Liver (tissue), 9 donors: Measurements from ENCODE around the gene CNTROB. TPM values are rescaled to one million over a fixed set of nuclear protein-coding genes. Genes with fewer than 3 reads are reported as not detected.

ENCODE experiments used
- DNase-seq: peaks from one replicate; pipeline ENCODE4 v3.0.0-alpha.2; 2017; ENCODE audit warnings: low spot score
- H3K27ac ChIP-seq, 2 donors: one replicate each; pipeline ENCODE4 v1.7.0; 2013; ENCODE audit warnings: inconsistent platforms in 2 of 2, low read length in 2 of 2, control low read depth in 1 of 2, low read depth in 1 of 2, mild to moderate bottlenecking in 1 of 2
- H3K27me3 ChIP-seq, 4 donors: one replicate each; pipeline versions ENCODE4 v1.6.1 to v1.7.0; 2013; ENCODE audit warnings: low read length in 3 of 4, inconsistent platforms in 1 of 4, mild to moderate bottlenecking in 1 of 4, moderate library complexity in 1 of 4; ENCODE audit not compliant: control insufficient read depth in 4 of 4, insufficient read depth in 4 of 4
- H3K36me3 ChIP-seq, 4 donors: one replicate each; pipeline versions ENCODE4 v1.6.1 to v1.7.0; 2013; ENCODE audit warnings: low read length in 3 of 4, mild to moderate bottlenecking in 3 of 4, low read depth in 1 of 4, moderate library complexity in 1 of 4; ENCODE audit not compliant: control insufficient read depth in 4 of 4, insufficient read depth in 3 of 4
- H3K4me1 ChIP-seq, 4 donors: one replicate each; pipeline versions ENCODE4 v1.6.1 to v1.7.0; 2013; ENCODE audit warnings: low read length in 3 of 4, mild to moderate bottlenecking in 3 of 4, moderate library complexity in 1 of 4; ENCODE audit not compliant: control insufficient read depth in 4 of 4, insufficient read depth in 4 of 4
- H3K4me3 ChIP-seq, 3 donors: one replicate each; pipeline versions ENCODE4 v1.6.1 to v1.7.0; 2013; ENCODE audit warnings: low read length in 3 of 3, control low read depth in 1 of 3, low read depth in 1 of 3, mild to moderate bottlenecking in 1 of 3
- H3K9ac ChIP-seq, 2 donors: one replicate each; pipeline ENCODE4 v1.7.0; 2013; ENCODE audit warnings: low read length in 2 of 2, mild to moderate bottlenecking in 2 of 2, moderate library complexity in 2 of 2, control low read depth in 1 of 2, low read depth in 1 of 2
- H3K9me3 ChIP-seq, 4 donors: one replicate each; pipeline versions ENCODE4 v1.6.1 to v1.7.0; 2013; ENCODE audit warnings: low read length in 3 of 4; ENCODE audit not compliant: control insufficient read depth in 4 of 4
- ATF3 ChIP-seq: IDR thresholded peaks from 2 replicates; pipeline ENCODE4 v1.6.1; 2016; ENCODE audit warnings: antibody characterized with exemption
- CTCF ChIP-seq: fragments of 150-350 bp; IDR thresholded peaks from 2 replicates; pipeline ENCODE4 v1.5.1; 2017; ENCODE audit warnings: improper control_type of control experiment, low read depth, low read length; ENCODE audit not compliant: missing input control
- EGR1 ChIP-seq, 2 donors: IDR thresholded peaks; 2 replicates each; pipeline ENCODE4 v1.6.1; 2016 to 2018; ENCODE audit warnings: antibody characterized with exemption in 2 of 2, low read depth in 2 of 2
- FOXA1 ChIP-seq: IDR thresholded peaks from 2 replicates; pipeline ENCODE4 v1.6.1; 2016; ENCODE audit warnings: antibody characterized with exemption
- FOXA2 ChIP-seq: IDR thresholded peaks from 2 replicates; pipeline ENCODE4 v1.6.1; 2016; ENCODE audit warnings: antibody characterized with exemption
- GABPA ChIP-seq, 2 donors: IDR thresholded peaks in 1 of 2; conservative IDR thresholded peaks in 1 of 2; 2 replicates each; pipeline ENCODE4 v1.6.1; 2016; ENCODE audit warnings: antibody characterized with exemption in 2 of 2, mild to moderate bottlenecking in 1 of 2, moderate library complexity in 1 of 2
- HNF4A ChIP-seq, 2 donors: conservative IDR thresholded peaks; 2 replicates each; pipeline ENCODE4 v1.6.1; 2016; ENCODE audit warnings: antibody characterized with exemption in 2 of 2, mild to moderate bottlenecking in 2 of 2
- HNF4G ChIP-seq: IDR thresholded peaks from 2 replicates; pipeline ENCODE4 v1.6.1; 2016; ENCODE audit warnings: antibody characterized with exemption
- JUND ChIP-seq, 2 donors: IDR thresholded peaks; 2 replicates each; pipeline ENCODE4 v1.6.1; 2016; ENCODE audit warnings: antibody characterized with exemption in 2 of 2
- MAX ChIP-seq: IDR thresholded peaks from 2 replicates; pipeline ENCODE4 v1.6.1; 2016; ENCODE audit warnings: antibody characterized with exemption
- NR2F2 ChIP-seq: IDR thresholded peaks from 2 replicates; pipeline ENCODE4 v1.6.1; 2016; ENCODE audit warnings: antibody characterized with exemption
- RAD21 ChIP-seq, 2 donors: IDR thresholded peaks; 2 replicates each; pipeline ENCODE4 v1.6.1; 2016; ENCODE audit warnings: antibody characterized with exemption in 2 of 2, mild to moderate bottlenecking in 2 of 2
- REST ChIP-seq: IDR thresholded peaks from 2 replicates; pipeline ENCODE4 v1.6.1; 2016; ENCODE audit warnings: antibody characterized with exemption, mild to moderate bottlenecking
- RXRA ChIP-seq, 2 donors: IDR thresholded peaks; 2 replicates each; pipeline ENCODE4 v1.6.1; 2017 to 2018; ENCODE audit warnings: antibody characterized with exemption in 2 of 2, mild to moderate bottlenecking in 1 of 2
- SP1 ChIP-seq: IDR thresholded peaks from 2 replicates; pipeline ENCODE4 v1.6.1; 2018; ENCODE audit warnings: antibody characterized with exemption, mild to moderate bottlenecking
- TAF1 ChIP-seq: conservative IDR thresholded peaks from 2 replicates; pipeline ENCODE4 v1.6.1; 2016; ENCODE audit warnings: antibody characterized with exemption, mild to moderate bottlenecking
- YY1 ChIP-seq: IDR thresholded peaks from 2 replicates; pipeline ENCODE4 v1.6.1; 2016; ENCODE audit warnings: antibody characterized with exemption, mild to moderate bottlenecking
- ZBTB33 ChIP-seq: IDR thresholded peaks from 2 replicates; pipeline ENCODE4 v1.6.1; 2016; ENCODE audit warnings: antibody characterized with exemption
- WGBS: extraction: QIAGEN DNeasy Blood & Tissue Kit; methylation state at CpG from one replicate; pipeline ENCODE4 v1.1.7; 2013; 5-methylcytosine and 5-hydroxymethylcytosine counted together
- polyA plus RNA-seq, 2 donors: library from polyadenylated mRNA; stranded (reverse) in 1 of 2; unstranded in 1 of 2; fragments of 200-250 nt in 1 of 2; fragments of >200 nt in 1 of 2; fragmentation: Nextera tagmentation in 1 of 2; extraction: Ambion mirVana in 1 of 2; gene quantifications; one replicate each; pipeline versions ENCODE4 v1.2.1 to v1.2.3, GENCODE V29; 2013 to 2015
- total RNA-seq, 2 donors: library from RNA; depleted of rRNA; stranded (reverse); fragments of >200 nt; gene quantifications; one replicate each; pipeline ENCODE4 v1.2.3, GENCODE V29; 2014
- donor health status: healthy.
- donor health status: healthy.
- donor health status: healthy.
- donor health status: healthy.
- donor health status: healthy.

CNTROB gene
- total and polyA plus RNA-seq, 4 donors, result 2.2 to 12.0 (median 8.6) TPM

GRCh38 chr17:7912927-7913524 is 19.0 kb upstream of the CNTROB start:
- WGBS, result 45% methylated on average over 3 of the region's 3 CpGs
- no peak overlapping the region for H3K27ac ChIP-seq
- no peaks in the 10 kb centered on the region for H3K9me3 ChIP-seq
- peaks cover 6 to 12% (median 9%) of the 10 kb centered on the region in 4 donors for H3K4me1 ChIP-seq
- TF ChIP-seq CTCF (peak; percentile 80), RAD21 (IDR thresholded peaks at IDR 0.05) (peak; percentile 94 to 95), RXRA (IDR thresholded peaks at IDR 0.05) (peak; percentile 9 to 52), SP1 (no peak), FOXA1 (no peak), JUND (IDR thresholded peaks at IDR 0.05) (no peak), NR2F2 (peak; percentile 48), FOXA2 (no peak), REST (no peak), YY1 (no peak), HNF4G (no peak), GABPA (IDR thresholded peaks at IDR 0.05 in 1 of 2, conservative IDR thresholded peaks at IDR 0.05 in 1 of 2) (no peak), EGR1 (IDR thresholded peaks at IDR 0.05; ENCODE audit: low read depth in 2 of 2) (no peak), HNF4A (conservative IDR thresholded peaks at IDR 0.05) (peak in 1 of 2 donors; percentile 14), ATF3 (no peak), TAF1 (no peak), ZBTB33 (no peak), MAX (no peak)
- H3K27me3 ChIP-seq, result no peaks in the 10 kb centered on the region
- no peak overlapping the region for H3K9ac ChIP-seq
- H3K36me3 ChIP-seq, result peaks cover 0 to 10% (median 2%) of the 10 kb centered on the region in 4 donors
- no peak overlapping the region for H3K4me3 ChIP-seq
- no peak for DNase-seq
